ENCODE data around the gene N4BP2.

Gene N4BP2

GRCh38 chr4:40149960-40150385, 93.3 kb downstream of the N4BP2 start:
- Mint-ChIP-seq H3K4me1 (ENCODE audit: low read depth) (peaks cover 8% of the 10 kb centered on the region), H3K4me3 (no peak overlapping the region), H3K27me3 (ENCODE audit: low read depth) (no peaks in the 10 kb centered on the region), H3K27ac (peak overlapping the region; percentile 63), H3K36me3 (ENCODE audit: low read depth) (peaks cover 53% of the 10 kb centered on the region), H3K9me3 (peaks cover 13% of the 10 kb centered on the region)
- peak; percentile 59 for DNase-seq (ENCODE audit: low spot score)

GRCh38 chr4:40150932-40151331, 94.3 kb downstream of the N4BP2 start:
- Mint-ChIP-seq H3K27ac (no peak overlapping the region), H3K27me3 (ENCODE audit: low read depth) (no peaks in the 10 kb centered on the region), H3K9me3 (peaks cover 13% of the 10 kb centered on the region), H3K4me1 (ENCODE audit: low read depth) (peaks cover 8% of the 10 kb centered on the region), H3K4me3 (no peak overlapping the region), H3K36me3 (ENCODE audit: low read depth) (peaks cover 53% of the 10 kb centered on the region)
- DNase-seq (ENCODE audit: low spot score), result no peak

- peaks cover 8% of the 10 kb centered on the region for H3K4me1 Mint-ChIP-seq (ENCODE audit: low read depth)
- peaks cover 47% of the 10 kb centered on the region for H3K36me3 Mint-ChIP-seq (ENCODE audit: low read depth)
- H3K9me3 Mint-ChIP-seq, result peaks cover 13% of the 10 kb centered on the region
- no peaks in the 10 kb centered on the region for H3K27me3 Mint-ChIP-seq (ENCODE audit: low read depth)
- H3K4me3 Mint-ChIP-seq, result no peak overlapping the region
- no peak overlapping the region for H3K27ac Mint-ChIP-seq
- no peak for DNase-seq (ENCODE audit: low spot score)
Measured at GRCh38 chr4:40152637-40153036, 96.0 kb downstream of the N4BP2 start.

- Mint-ChIP-seq H3K27ac (no peak overlapping the region), H3K4me3 (no peak overlapping the region), H3K4me1 (ENCODE audit: low read depth) (peaks cover 3% of the 10 kb centered on the region), H3K36me3 (ENCODE audit: low read depth) (peaks cover 31% of the 10 kb centered on the region), H3K9me3 (no peaks in the 10 kb centered on the region), H3K27me3 (ENCODE audit: low read depth) (no peaks in the 10 kb centered on the region)
- no peak for DNase-seq (ENCODE audit: low spot score)
Measured at GRCh38 chr4:40157436-40157835, 100.8 kb downstream of the N4BP2 start.

GRCh38 chr4:40160258-40160657, 103.6 kb downstream of the N4BP2 start:
- H3K36me3 Mint-ChIP-seq (ENCODE audit: low read depth), result peaks cover 28% of the 10 kb centered on the region
- H3K4me1 Mint-ChIP-seq (ENCODE audit: low read depth), result no peaks in the 10 kb centered on the region
- H3K9me3 Mint-ChIP-seq, result no peaks in the 10 kb centered on the region
- no peak overlapping the region for H3K27ac Mint-ChIP-seq
- no peaks in the 10 kb centered on the region for H3K27me3 Mint-ChIP-seq (ENCODE audit: low read depth)
- H3K4me3 Mint-ChIP-seq, result no peak overlapping the region
- DNase-seq (ENCODE audit: low spot score), result no peak

- DNase-seq (ENCODE audit: low spot score), result no peak
- Mint-ChIP-seq H3K27ac (no peak overlapping the region), H3K4me1 (ENCODE audit: low read depth) (peaks cover 2% of the 10 kb centered on the region), H3K27me3 (ENCODE audit: low read depth) (no peaks in the 10 kb centered on the region), H3K36me3 (ENCODE audit: low read depth) (peaks cover 36% of the 10 kb centered on the region), H3K9me3 (peaks cover 10% of the 10 kb centered on the region), H3K4me3 (no peak overlapping the region)
Measured at GRCh38 chr4:40164459-40164858, 107.8 kb downstream of the N4BP2 start.

- Mint-ChIP-seq H3K4me3 (no peak overlapping the region), H3K9me3 (peaks cover 10% of the 10 kb centered on the region), H3K27ac (no peak overlapping the region), H3K27me3 (ENCODE audit: low read depth) (no peaks in the 10 kb centered on the region), H3K4me1 (ENCODE audit: low read depth) (peaks cover 5% of the 10 kb centered on the region), H3K36me3 (ENCODE audit: low read depth) (peaks cover 31% of the 10 kb centered on the region)
- no peak for DNase-seq (ENCODE audit: low spot score)
Measured at GRCh38 chr4:40165916-40166315, 109.3 kb downstream of the N4BP2 start.

GRCh38 chr4:40168070-40168469, 111.4 kb downstream of the N4BP2 start:
- DNase-seq (ENCODE audit: low spot score), result no peak
- Mint-ChIP-seq H3K27me3 (ENCODE audit: low read depth) (no peaks in the 10 kb centered on the region), H3K27ac (no peak overlapping the region), H3K4me3 (no peak overlapping the region), H3K36me3 (ENCODE audit: low read depth) (peaks cover 20% of the 10 kb centered on the region), H3K4me1 (ENCODE audit: low read depth) (peaks cover 12% of the 10 kb centered on the region), H3K9me3 (peaks cover 10% of the 10 kb centered on the region)

GRCh38 chr4:40170588-40170987, 113.9 kb downstream of the N4BP2 start:
- Mint-ChIP-seq H3K4me3 (no peak overlapping the region), H3K36me3 (ENCODE audit: low read depth) (peaks cover 15% of the 10 kb centered on the region), H3K9me3 (peaks cover 10% of the 10 kb centered on the region), H3K4me1 (ENCODE audit: low read depth) (peaks cover 21% of the 10 kb centered on the region), H3K27ac (no peak overlapping the region), H3K27me3 (ENCODE audit: low read depth) (no peaks in the 10 kb centered on the region)
- no peak for DNase-seq (ENCODE audit: low spot score)

- no peaks in the 10 kb centered on the region for H3K27me3 Mint-ChIP-seq (ENCODE audit: low read depth)
- H3K27ac Mint-ChIP-seq, result peak overlapping the region; percentile 70
- H3K36me3 Mint-ChIP-seq (ENCODE audit: low read depth), result peaks cover 3% of the 10 kb centered on the region
- peaks cover 25% of the 10 kb centered on the region for H3K4me1 Mint-ChIP-seq (ENCODE audit: low read depth)
- H3K4me3 Mint-ChIP-seq, result peak overlapping the region; percentile 48
- DNase-seq (ENCODE audit: low spot score), result no peak
- H3K9me3 Mint-ChIP-seq, result no peaks in the 10 kb centered on the region
Measured at GRCh38 chr4:40173470-40173875, 116.8 kb downstream of the N4BP2 start.

GRCh38 chr4:40176602-40177001, 120.0 kb downstream of the N4BP2 start:
- H3K4me3 Mint-ChIP-seq, result no peak overlapping the region
- no peak overlapping the region for H3K27ac Mint-ChIP-seq
- no peaks in the 10 kb centered on the region for H3K27me3 Mint-ChIP-seq (ENCODE audit: low read depth)
- H3K4me1 Mint-ChIP-seq (ENCODE audit: low read depth), result peaks cover 31% of the 10 kb centered on the region
- DNase-seq (ENCODE audit: low spot score), result no peak
- no peaks in the 10 kb centered on the region for H3K9me3 Mint-ChIP-seq
- H3K36me3 Mint-ChIP-seq (ENCODE audit: low read depth), result peaks cover 1% of the 10 kb centered on the region

- peaks cover 1% of the 10 kb centered on the region for H3K36me3 Mint-ChIP-seq (ENCODE audit: low read depth)
- no peaks in the 10 kb centered on the region for H3K27me3 Mint-ChIP-seq (ENCODE audit: low read depth)
- DNase-seq (ENCODE audit: low spot score), result no peak
- H3K4me1 Mint-ChIP-seq (ENCODE audit: low read depth), result peaks cover 31% of the 10 kb centered on the region
- no peak overlapping the region for H3K4me3 Mint-ChIP-seq
- no peak overlapping the region for H3K27ac Mint-ChIP-seq
- no peaks in the 10 kb centered on the region for H3K9me3 Mint-ChIP-seq
Measured at GRCh38 chr4:40177591-40177990, 120.9 kb downstream of the N4BP2 start.

- no peak overlapping the region for H3K4me3 Mint-ChIP-seq
- no peaks in the 10 kb centered on the region for H3K9me3 Mint-ChIP-seq
- H3K27ac Mint-ChIP-seq, result no peak overlapping the region
- peaks cover 25% of the 10 kb centered on the region for H3K4me1 Mint-ChIP-seq (ENCODE audit: low read depth)
- no peaks in the 10 kb centered on the region for H3K27me3 Mint-ChIP-seq (ENCODE audit: low read depth)
- peaks cover under 1% of the 10 kb centered on the region for H3K36me3 Mint-ChIP-seq (ENCODE audit: low read depth)
- DNase-seq (ENCODE audit: low spot score), result no peak
Measured at GRCh38 chr4:40178672-40179071, 122.0 kb downstream of the N4BP2 start.

GRCh38 chr4:40179360-40179759, 122.7 kb downstream of the N4BP2 start:
- H3K9me3 Mint-ChIP-seq, result no peaks in the 10 kb centered on the region
- H3K27me3 Mint-ChIP-seq (ENCODE audit: low read depth), result no peaks in the 10 kb centered on the region
- no peak for DNase-seq (ENCODE audit: low spot score)
- no peak overlapping the region for H3K27ac Mint-ChIP-seq
- H3K4me1 Mint-ChIP-seq (ENCODE audit: low read depth), result peaks cover 31% of the 10 kb centered on the region
- no peak overlapping the region for H3K4me3 Mint-ChIP-seq
- peaks cover 3% of the 10 kb centered on the region for H3K36me3 Mint-ChIP-seq (ENCODE audit: low read depth)

- no peak overlapping the region for H3K27ac Mint-ChIP-seq
- no peak for DNase-seq (ENCODE audit: low spot score)
- no peak overlapping the region for H3K4me3 Mint-ChIP-seq
- peaks cover 35% of the 10 kb centered on the region for H3K4me1 Mint-ChIP-seq (ENCODE audit: low read depth)
- H3K36me3 Mint-ChIP-seq (ENCODE audit: low read depth), result peaks cover 3% of the 10 kb centered on the region
- no peaks in the 10 kb centered on the region for H3K9me3 Mint-ChIP-seq
- no peaks in the 10 kb centered on the region for H3K27me3 Mint-ChIP-seq (ENCODE audit: low read depth)
Measured at GRCh38 chr4:40180356-40180755, 123.7 kb downstream of the N4BP2 start.

Measured in T-helper 2 cell treated with Interferon-gamma antibody and Interleukin-4, amounts not matched to agents 5 μg/mL and 100 μg/mL, for 36 hours (primary cell).